Activated T-cell treated with anti-CD3 and anti-CD28 coated beads for 24 hours (primary cell): ENCODE data around the gene TRAT1.
A peak's percentile ranks its signal among the peaks of the same experiment; 100 is the strongest.
"Not testable (repeated sequence)": the region's sequence is repeated elsewhere in the genome, so short reads cannot be mapped to it uniquely, and the experiment has no call there.

Experiments
- DNase-seq: peaks from one replicate; pipeline ENCODE4 v3.0.0-alpha.2; 2020; ENCODE audit warnings: low read depth

The TRAT1 gene, protein sequence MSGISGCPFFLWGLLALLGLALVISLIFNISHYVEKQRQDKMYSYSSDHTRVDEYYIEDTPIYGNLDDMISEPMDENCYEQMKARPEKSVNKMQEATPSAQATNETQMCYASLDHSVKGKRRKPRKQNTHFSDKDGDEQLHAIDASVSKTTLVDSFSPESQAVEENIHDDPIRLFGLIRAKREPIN

DNA sequence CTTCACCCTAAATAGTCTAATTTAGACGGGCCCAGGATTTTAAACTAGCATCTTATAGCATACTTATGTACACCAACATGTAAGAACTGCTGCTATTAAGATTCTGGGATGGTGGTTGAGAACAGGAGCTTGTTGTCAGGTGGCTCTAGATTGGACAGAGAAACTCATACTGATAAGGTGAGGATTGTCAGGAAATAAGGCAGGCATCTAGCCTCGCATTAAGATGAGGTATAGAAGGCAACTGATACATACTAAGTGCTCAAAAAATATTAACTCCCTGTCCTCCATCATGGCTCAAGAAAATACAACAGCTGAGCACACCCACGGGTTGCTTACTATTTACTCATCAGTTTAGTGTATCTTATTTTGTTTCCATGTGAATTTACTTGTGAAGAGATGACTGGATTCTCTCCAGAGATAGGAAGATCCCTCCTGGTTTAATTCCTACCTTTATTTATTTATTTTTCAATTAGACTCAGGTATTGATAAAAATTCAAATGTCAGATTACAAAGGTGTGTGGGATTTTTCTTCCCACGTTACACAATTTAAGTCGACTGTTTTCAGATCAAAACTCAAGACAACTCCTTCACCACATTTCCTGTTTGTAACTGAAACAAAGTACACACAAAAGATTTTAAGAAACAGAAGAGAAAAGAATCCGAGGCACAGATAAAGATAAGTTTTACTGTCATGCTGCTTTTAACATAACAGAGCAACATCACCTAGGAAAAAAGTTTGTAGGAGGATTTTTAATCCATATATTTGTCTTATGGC is at the start of gene TRAT1:
TRAT1 (plus strand) TSS at position 664 of the 775 bp plus-strand sequence. CDS start 142 bp downstream, outside the sequence.
- DNase-seq = no peak

DNA sequence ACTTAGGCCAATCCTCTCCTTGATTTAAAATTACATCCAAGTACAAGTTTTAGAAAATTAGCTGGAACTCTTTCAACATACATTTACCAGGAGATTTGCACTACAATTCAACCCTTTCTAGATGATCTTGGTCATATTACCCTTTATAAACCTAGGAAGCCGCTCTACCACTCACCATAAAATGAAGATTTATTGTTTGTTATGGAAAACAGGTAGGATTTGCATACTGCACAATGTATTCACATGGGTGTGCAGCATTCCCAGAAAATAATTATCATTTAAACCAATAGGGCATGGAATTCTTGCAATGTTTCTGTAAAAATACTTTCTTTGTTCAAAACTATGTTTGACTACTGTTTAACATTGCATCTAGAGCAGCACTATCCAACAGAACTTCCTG is 46.9 kb upstream of the TRAT1 start:
- DNase-seq = no peak

DNA sequence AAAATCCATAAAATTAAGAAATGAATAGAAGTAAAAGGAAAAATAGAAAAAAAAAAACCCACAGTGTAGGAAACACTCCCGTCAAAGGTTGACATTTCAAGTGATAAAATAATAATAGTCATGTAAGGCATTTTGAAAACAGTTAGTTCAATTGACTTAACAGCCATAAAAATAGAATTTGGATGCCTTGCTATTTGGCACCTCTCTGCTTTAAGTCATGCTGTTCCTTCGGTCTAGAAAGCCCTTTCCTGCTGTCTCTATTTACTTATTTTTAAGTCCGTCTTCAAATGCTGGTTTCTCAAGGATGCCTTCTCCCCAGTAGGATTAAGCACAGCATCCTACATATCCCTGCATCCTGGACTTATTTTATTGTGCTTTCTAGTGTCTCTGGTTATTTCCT is 43.1 kb upstream of the TRAT1 start:
- no peak for DNase-seq

DNA sequence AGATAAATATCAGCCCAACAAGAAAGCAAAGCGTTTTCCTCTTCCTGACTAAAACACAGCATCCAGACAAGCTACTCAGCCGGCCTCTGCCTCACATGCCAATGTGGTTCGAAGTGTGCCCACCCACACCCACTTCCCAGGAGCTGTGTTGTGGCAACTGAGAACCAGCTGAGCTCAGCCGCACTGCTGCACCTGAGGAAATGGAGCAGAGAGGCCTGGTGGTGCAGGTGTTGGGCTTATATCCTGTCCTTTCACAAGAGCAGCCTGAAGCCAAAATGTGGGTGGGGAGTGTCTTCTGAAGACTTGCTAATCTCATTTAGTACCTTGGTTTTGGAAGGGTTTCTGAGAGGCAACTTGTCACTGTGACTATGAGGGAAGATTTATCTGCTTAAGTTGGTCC is 42.4 kb upstream of the TRAT1 start:
- DNase-seq = no peak

DNA sequence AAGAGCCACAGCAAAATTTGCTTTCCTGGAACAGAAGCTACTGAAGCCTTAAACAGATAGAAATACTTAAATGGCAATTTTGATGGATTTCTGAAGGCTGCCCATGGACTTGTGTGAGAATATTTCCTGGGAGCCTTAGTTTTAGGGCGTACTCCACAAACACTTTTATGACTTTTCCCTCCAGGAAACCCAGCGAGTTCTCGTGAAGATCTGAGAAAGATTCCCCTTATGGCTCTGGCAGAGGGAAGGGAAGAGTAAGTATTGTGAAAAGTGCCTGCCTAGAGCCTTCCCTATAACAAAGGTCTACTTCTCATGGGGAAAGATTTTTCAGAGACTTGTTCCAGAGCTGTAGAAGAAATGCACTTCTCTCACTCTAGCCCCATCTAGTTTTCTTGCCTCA is 31.1 kb upstream of the TRAT1 start:
- DNase-seq = no peak

DNA sequence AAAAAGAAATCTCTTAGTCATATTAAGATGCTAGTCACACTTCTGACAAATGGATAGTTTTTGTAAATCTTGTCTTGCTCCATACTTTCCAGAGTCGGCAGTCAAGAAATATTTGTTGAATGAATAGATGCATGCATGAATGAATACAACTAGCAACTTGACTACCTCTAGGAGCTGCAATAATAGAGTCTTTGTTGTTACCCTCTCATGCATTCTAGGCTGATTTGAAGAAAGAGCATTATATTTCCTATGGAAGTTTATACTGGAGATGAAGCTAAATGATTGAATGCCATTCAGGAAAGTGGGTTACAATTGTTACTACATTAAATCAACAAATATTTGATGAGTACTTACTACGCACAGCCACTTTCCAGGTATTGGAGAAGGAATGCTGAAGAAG is 18.1 kb upstream of the TRAT1 start:
- DNase-seq = no peak

DNA sequence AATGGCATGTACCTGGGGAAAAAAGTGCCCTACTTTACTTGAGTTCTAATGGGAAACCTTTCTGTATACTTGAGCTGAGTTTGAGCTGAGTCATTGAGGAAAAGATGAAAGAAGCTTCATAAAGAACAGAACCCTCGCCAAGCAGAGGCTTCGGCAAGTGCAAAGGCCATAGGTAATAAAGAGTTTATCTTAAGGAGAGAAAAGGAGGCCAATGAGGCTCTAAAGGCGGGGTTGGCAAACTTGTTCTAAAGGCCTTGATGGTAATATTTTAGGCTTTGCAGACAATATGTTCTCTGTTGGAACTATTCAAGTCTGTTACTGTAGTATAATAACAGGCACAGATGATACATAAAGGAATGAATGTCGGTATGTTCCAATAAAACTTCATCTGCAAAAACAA is 17.6 kb upstream of the TRAT1 start:
- DNase-seq = no peak

DNA sequence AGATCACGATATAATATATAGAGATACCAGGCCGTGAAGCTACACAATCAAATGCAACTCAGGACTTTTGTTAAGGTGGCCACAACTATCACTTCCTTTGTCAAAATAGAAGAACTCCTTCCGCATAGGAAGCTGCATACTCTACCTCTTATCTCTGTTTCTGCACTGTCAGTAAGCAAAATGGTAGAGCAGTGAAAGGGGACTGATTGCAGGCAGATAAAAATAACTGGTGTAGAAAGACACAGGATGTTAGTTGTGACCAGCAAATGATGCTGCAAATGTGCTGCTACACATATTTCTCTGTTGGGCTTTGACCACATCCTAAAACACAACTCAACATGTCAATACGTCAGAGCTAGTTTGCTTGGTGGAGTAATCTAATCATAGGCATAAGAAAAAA is 16.3 kb upstream of the TRAT1 start:
- DNase-seq = no peak

DNA sequence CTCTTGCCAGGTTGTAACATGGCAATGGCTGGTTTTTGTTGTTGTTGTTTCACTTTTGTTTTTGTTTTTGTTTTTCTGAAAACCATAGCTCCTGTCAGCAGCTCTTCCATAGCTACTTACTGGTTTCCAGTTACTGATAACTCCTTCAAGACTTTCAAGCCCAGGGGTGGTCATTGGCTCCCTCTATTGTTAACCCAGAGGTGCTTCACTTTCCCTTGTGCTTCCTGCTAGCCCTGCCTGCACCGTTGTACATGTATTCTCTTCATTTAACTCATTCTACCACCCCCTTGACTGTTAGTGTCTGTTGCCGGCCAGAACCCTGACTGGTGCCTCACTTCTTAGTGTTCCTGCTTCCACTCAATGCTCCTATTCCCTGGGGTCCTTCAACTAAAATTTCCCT is 4.2 kb upstream of the TRAT1 start:
- DNase-seq = peak; percentile 31

DNA sequence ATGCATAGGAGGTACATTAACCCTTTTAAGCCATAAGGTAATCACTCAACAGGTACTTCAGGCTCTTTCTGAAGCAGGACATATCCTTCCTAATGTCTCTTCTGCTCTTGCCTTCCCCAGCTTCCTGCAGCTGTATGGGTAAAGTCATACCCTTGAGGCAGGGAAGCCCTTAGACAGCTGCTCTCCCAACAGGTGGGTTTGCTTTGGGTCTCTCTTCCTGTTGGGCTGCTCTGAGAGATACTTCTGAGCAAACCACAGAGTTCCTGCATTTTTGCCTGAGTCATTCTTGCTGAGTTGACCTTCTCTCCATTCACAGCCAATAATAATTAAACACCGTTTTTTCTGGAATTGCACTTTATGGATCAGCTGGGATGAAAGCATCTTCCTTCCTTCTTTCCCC is 2.0 kb upstream of the TRAT1 start:
- DNase-seq = no peak

DNA sequence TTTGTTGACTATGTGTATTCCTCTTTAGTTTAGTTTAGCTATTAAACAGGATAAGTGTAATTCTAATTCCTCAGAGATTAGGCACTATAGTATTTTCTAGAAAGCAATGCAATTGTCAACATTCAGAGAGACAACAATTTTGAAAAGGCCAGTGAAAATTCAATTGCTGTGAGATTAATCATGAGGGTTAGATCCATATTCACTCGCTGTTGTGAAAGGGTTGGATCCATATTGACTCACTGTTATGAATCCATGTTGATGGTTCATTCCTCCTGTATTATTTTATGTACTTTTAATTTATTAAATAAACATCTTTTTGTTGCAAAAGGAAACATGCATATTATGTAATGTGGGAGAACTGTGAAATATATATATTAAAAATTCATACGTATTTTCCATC is 641 bp downstream of the TRAT1 start:
- DNase-seq = no peak

DNA sequence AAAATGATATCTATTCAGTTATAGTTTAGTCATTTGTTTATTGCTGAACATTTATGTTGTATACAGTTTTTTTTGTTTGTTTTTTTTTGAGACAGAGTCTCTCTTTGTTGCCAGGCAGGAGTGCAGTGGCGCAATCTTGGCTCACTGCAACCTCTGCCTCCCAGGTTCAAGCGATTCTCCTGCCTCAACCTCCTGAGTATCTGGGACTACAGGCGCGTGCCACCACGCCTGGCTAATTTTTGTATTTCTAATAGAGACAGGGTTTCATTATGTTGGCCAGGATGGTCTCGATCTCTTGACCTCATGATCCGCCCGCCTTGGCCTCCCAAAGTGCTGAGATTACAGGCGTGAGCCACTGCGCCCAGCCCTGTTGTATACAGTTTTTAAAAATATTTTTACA is 1.2 kb downstream of the TRAT1 start:
- DNase-seq = not testable (repeated sequence)

DNA sequence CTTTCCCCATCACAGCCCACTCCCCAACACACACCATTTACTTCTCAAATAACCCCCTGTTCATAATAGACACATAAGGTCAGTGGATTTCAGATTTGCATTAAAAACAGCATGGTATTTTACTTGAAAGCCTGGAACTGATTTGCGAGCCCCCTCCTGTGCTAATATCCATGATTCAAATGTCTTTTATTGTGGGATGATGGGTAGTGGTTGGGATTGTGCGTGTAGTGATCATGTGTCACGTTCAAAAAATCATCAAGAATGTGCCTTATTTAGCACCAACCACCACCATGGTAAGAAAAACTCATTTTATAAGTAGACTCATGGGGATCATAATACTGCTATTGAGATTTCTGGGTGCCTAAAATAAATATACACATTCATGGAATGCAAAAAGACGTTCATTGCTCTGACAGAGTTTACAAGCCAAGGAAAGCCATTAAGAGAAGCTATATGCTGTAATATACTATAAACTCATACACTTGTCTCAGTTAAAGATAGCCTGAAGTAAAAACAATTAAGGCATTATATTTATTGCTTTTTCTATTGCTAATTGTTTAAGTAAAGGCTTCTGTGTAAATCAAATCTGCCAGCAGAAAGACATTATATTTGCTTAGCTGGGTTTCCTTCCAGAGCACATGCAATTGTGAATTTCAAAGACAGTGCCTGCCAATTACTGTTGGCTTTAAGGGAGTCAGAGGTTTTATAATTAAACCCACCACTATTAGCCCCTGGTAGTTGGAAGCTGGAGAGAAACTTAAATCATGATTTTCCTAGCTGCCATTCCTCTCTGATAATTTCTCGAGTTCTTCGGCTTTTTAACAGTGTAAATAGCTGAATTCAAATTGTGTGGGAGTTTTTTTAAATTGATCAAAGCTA is 4.0 kb downstream of the TRAT1 start:
- DNase-seq = no peak

DNA sequence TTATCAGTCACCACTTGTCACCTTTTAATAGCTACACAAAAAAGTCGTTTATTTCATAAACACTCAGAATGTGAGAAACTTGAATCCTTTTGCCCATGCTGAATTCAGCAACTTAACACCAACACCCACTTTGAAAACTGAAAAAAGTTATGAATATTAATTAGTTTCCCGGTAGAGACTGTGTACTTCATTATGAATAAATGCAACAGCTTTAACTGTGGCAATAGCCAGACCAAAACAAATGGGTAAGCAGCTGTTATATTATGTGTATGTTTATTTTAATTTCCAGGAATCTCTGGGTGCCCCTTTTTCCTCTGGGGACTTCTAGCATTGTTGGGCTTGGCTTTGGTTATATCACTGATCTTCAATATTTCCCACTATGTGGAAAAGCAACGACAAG is 7.8 kb downstream of the TRAT1 start:
- no peak for DNase-seq

DNA sequence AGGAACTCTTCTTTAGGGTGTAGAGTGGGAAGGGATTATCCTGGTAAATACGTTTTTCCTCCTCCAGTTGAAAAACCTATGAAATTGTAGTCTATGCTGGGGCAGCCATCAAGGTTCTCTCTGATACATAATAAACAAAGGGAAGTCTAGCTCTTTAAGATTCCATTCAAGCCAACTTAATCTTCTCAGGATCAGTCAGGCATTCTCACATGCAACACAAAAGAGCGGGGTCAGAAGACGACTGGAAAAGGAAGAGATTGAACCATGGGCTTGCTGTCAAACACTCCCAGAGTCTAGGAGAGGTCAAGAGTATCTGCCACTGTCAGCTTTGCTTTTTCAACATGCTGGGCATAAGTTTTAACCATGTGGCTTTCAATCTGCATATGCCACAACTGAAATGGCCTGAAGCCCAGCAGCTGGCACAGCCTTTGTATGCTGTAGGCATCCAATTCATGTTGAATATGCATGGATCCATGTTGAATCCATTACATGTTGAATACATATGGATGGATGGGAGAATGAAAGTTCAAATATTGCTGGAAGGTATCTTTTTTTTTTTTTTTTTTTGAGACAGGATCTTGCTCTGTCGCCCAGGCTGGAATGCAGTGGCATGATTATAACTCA is 8.5 kb downstream of the TRAT1 start:
- DNase-seq = no peak

DNA sequence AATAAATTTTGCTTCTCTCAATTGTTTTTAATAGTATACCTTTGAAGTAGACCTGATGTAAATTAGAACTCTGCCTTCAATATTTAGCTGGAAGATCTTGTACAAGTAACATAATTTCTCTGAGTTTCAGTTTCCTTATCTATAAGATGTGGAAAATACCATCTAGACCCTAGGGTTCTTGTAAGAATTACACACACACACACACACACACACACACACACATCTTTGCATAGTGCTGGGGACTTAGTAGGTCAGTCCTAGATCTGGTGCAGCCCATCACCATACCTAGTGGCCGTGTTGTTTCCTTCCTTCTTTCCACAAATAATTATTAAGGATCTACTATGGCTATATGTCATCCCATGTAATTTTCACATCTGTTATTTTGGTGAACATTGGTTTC is 11.0 kb downstream of the TRAT1 start:
- DNase-seq = no peak

DNA sequence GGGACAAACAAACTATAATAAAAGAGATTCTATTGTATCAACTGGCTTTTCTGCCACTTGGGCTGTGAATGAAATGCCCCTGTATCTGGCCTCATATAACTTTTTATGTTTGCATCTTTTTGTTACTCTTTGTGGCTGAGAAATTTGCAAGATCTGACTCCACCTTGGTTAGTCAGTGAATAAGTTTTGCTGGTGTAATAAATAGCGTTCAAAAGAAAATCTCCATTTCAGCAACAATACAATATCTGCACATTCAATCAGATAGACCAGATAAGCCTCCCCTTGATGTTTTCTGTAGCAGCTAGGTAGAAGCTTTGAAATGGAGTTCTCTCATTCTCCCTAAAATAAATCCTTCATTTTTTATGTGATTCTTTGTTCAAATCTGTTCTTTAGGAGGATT is 12.0 kb downstream of the TRAT1 start:
- DNase-seq = no peak

DNA sequence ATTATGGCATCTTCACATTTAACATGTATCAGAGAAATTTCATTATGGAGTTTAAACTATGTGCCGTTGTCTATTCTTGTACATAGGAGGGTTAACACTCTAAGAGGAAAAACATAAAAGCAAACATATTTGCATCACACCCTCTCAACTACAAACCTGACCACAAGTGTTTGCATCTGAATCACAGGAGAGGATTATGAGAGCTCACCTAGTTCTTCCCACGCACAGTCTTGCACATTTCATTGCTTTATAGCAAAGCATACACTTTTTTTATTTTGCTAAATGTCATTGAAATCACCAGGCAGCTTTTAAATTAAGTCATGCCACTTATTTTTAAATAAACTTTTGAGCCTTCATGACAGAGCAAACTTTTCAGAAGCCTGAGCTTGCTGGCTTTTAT is 12.5 kb downstream of the TRAT1 start:
- no peak for DNase-seq

DNA sequence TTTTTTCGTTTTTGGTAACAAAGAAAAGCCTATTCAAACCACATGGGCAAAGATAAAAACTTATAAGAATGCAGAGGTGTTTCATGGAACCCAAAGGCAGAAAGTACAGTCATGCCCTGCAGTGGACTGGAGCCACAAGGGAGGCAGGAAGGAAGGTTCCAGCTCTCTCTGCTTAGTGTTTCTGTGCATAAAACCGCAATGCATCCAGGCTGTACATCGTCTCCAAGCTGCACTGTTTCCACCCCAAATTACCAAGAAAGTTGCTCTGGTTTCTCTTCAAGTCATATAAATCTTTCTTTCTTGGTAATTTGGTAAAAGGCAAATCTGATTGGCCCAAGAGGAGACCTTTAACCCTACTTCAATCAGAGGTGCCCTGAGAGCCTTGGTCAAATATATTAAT is 15.8 kb downstream of the TRAT1 start:
- DNase-seq = peak; percentile 34

DNA sequence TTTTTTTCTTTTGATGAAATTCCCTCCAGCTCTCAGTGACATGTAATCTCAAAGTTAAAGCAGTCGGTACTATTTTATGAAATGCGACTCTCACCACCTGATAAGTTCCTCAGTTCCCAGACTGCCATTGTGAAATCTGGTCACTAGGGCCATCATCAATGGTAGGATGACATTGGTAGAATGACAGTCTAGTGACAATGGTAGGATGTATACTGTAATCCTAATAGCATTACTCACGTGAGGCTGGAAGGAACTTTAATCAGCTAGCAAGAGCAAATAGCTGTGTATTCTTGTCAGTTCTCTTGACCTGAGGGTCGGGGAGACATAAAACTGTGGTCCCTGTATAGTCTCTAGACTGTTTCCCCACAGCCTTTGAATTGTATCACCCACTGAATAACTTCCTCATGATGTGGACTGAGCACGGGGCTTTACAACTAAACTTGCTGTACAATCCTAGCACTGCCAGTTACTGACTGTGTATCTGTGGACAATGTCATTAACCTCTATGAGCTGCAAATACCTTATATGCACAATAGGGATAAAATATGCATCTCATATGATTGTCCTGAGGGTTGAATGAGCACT is 23.2 kb downstream of the TRAT1 start:
- no peak for DNase-seq

DNA sequence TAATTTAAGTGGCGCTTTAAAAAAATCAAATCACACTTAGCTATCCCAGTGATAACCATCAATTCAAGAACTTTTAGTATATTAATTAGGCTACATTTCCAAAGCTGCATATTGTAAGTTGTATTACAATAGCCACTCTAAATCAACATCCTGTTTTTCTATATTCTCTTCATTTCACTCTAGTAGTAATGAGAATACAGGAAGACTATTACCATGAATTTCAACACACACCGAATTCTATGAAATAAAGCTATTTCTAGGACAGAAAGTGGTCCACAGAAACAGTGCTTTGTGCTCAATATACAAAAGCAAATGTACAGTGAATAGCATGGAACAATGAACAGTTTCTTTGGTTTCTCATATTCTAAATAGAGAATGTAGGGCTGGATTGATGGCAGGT is 24.6 kb downstream of the TRAT1 start:
- no peak for DNase-seq

DNA sequence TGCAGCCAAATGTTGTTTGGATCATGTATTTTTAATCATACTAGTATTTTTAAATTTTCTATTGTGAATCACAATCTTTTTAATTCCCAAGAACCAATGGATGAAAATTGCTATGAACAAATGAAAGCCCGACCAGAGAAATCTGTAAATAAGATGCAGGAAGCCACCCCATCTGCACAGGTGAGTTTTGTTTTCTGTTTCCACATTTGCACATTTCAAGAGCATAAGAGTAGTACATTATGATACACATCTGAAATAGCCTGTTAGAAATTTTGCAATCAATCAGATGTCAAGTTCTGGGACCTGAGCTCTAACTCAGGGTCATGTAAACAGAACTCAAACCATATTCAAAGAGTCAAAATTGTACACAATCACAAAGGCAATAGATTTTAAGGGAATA is 26.5 kb downstream of the TRAT1 start:
- no peak for DNase-seq
